Osteoblast (primary cell): ENCODE data around the gene WDR47. TPM values are rescaled to one million over a fixed set of nuclear protein-coding genes. Genes with fewer than 3 reads are reported as not detected.
"Not testable (repeated sequence)": the region's sequence is repeated elsewhere in the genome, so short reads cannot be mapped to it uniquely, and the experiment has no call there.

Experiments used
- DNase-seq: peaks from one replicate; pipeline ENCODE4 v3.0.0; 2011; ENCODE audit warnings: low spot score, mixed read lengths; ENCODE audit not compliant: insufficient read length; ENCODE audit errors: missing footprints
- H2AFZ ChIP-seq: 2 replicates; pipeline ENCODE4 v1.6.0; 2011; ENCODE audit warnings: mild to moderate bottlenecking, low read length
- H3K27ac ChIP-seq: 2 replicates; pipeline ENCODE4 v1.5.1; 2011; ENCODE audit warnings: mild to moderate bottlenecking, low read depth, low read length, moderate library complexity
- H3K27me3 ChIP-seq: 2 replicates; pipeline ENCODE4 v1.6.0; 2012; ENCODE audit warnings: mild to moderate bottlenecking, control low read depth, inconsistent platforms, low read length, moderate library complexity; ENCODE audit not compliant: insufficient read depth
- H3K36me3 ChIP-seq: 2 replicates; pipeline ENCODE4 v1.5.1; 2011; ENCODE audit warnings: mild to moderate bottlenecking, low read length, control low read depth, moderate library complexity; ENCODE audit not compliant: insufficient read depth
- H3K4me1 ChIP-seq: 2 replicates; pipeline ENCODE4 v1.5.1; 2011; ENCODE audit warnings: mild to moderate bottlenecking, low read length, control low read depth, moderate library complexity; ENCODE audit not compliant: insufficient read depth
- H3K4me2 ChIP-seq: 2 replicates; pipeline ENCODE4 v1.6.0; 2011; ENCODE audit warnings: mild to moderate bottlenecking, low read length; ENCODE audit not compliant: insufficient read depth
- H3K4me3 ChIP-seq: fragments of 200-600 bp; sonication (generic); 3 replicates; pipeline ENCODE4 v1.5.1; 2012; ENCODE audit warnings: mild to moderate bottlenecking, low read length, inconsistent platforms; ENCODE audit not compliant: insufficient read depth
- H3K79me2 ChIP-seq: 2 replicates; pipeline ENCODE4 v1.6.0; 2012; ENCODE audit warnings: mild to moderate bottlenecking, low read length, control low read depth, inconsistent platforms; ENCODE audit not compliant: insufficient read depth
- H3K9me3 ChIP-seq: 2 replicates; pipeline ENCODE4 v1.5.1; 2011; ENCODE audit warnings: low read depth, low read length, control low read depth
- H4K20me1 ChIP-seq: 2 replicates; pipeline ENCODE4 v1.6.0; 2012; ENCODE audit warnings: mild to moderate bottlenecking, low read length, control low read depth; ENCODE audit not compliant: insufficient read depth
- total RNA-seq: library from RNA; depleted of rRNA; stranded (reverse); fragments of >200 nt; gene quantifications from 2 replicates; pipeline ENCODE4 v1.2.3, GENCODE V29; 2012
- TF ChIP-seq, protein P1 (sequence below): IDR thresholded peaks from 2 replicates; pipeline ENCODE4 v1.5.1; 2011; ENCODE audit warnings: mild to moderate bottlenecking, low read depth, low read length, moderate library complexity; ENCODE audit errors: extremely low read depth

Gene WDR47
- total RNA-seq, 1 donor: 20.6 TPM

DNA sequence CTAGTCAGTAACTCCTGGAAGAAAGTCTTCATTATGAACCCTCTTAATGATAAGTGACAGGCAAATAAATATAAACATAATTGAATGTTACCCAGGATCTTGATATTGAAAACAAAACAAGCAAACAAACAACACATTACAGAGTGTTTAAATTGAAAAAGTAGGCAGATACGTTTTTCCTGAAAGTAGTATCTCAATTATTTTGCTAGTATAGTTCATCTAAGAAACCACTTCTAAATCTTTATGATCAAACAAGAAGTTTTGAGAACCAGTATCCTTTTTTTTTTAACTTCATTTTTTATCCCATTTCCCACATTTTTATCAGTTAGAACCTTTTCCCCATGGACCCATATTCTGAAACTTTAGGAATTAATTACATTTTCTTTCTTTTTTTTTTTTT, 3.7 kb upstream of the WDR47 start:
- Histone ChIP-seq H3K79me2 (peaks cover 8% of the 10 kb centered on the region), H3K4me2 (no peak overlapping the region), H3K27ac (no peak overlapping the region), H2AFZ (no peak overlapping the region), H4K20me1 (no peaks in the 10 kb centered on the region), H3K9me3 (no peaks in the 10 kb centered on the region), H3K36me3 (no peaks in the 10 kb centered on the region), H3K4me1 (no peaks in the 10 kb centered on the region), H3K4me3 (no peak overlapping the region), H3K27me3 (no peaks in the 10 kb centered on the region)
- DNase-seq: no peak
- TF ChIP-seq, protein P1, sequence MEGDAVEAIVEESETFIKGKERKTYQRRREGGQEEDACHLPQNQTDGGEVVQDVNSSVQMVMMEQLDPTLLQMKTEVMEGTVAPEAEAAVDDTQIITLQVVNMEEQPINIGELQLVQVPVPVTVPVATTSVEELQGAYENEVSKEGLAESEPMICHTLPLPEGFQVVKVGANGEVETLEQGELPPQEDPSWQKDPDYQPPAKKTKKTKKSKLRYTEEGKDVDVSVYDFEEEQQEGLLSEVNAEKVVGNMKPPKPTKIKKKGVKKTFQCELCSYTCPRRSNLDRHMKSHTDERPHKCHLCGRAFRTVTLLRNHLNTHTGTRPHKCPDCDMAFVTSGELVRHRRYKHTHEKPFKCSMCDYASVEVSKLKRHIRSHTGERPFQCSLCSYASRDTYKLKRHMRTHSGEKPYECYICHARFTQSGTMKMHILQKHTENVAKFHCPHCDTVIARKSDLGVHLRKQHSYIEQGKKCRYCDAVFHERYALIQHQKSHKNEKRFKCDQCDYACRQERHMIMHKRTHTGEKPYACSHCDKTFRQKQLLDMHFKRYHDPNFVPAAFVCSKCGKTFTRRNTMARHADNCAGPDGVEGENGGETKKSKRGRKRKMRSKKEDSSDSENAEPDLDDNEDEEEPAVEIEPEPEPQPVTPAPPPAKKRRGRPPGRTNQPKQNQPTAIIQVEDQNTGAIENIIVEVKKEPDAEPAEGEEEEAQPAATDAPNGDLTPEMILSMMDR: no peak

DNA sequence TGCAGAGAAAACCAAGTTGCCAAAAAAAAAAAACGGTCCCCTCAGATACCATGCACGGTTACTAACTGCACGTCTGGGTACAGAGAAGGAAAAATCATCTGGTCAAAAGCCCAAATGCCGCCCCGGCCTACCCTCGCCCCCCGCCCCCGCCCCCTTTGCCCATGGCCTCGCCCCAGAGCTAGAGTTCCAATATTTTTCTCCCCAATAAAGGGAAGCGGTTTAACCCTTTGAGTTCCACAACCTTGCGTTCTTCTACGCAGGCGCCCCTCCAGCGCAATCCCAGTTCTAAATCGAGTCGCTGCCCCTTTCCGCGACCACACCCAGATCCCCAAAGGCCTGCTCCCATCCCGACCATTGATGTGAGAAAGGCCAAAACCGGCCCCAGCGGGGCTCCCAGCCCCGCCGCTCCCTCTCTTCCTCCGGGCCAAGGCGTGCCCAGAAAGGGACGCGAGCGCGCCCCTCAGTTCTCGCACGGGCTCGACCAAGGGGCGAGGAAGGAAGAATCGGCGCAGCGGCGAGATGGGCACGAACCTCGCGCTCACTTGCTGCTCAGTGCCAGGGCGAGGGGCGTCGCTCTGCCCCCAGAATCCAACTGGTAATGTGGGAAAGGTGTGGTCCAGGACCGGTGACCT, 797 bp downstream of the WDR47 start:
- Histone ChIP-seq H3K79me2 (peaks cover 38% of the 10 kb centered on the region), H3K27ac (peak overlapping the region; percentile 61), H3K36me3 (no peaks in the 10 kb centered on the region), H2AFZ (peak overlapping the region; percentile 96), H3K4me1 (peaks cover 4% of the 10 kb centered on the region), H3K4me3 (peak overlapping the region; percentile 98), H4K20me1 (peaks cover 4% of the 10 kb centered on the region), H3K27me3 (no peaks in the 10 kb centered on the region), H3K4me2 (peak overlapping the region; percentile 64), H3K9me3 (no peaks in the 10 kb centered on the region)
- peak; percentile 90 for DNase-seq
- TF ChIP-seq, protein P1: no peak

DNA sequence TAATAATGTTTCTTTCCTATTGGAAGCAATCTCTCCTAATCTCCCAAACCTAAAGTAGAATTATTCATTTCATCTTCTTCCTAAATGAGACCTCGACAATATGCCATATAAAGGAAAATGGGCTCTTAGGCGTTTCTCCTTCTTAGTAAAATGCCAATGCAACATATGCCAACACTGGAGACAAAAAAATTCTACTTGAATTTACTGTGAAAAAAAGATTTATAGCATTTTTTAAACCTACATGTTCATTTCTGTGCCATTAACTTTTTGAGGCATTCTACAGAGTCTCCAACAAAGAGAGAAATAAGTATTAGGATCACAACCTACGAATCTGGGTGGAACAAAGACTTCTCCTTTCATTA, 1.3 kb downstream of the WDR47 start:
- Histone ChIP-seq H4K20me1 (peaks cover 4% of the 10 kb centered on the region), H3K4me1 (peaks cover 4% of the 10 kb centered on the region), H3K4me3 (peak overlapping the region; percentile 98), H3K79me2 (peaks cover 43% of the 10 kb centered on the region), H2AFZ (peak overlapping the region; percentile 0), H3K36me3 (no peaks in the 10 kb centered on the region), H3K27me3 (no peaks in the 10 kb centered on the region), H3K4me2 (peak overlapping the region; percentile 64), H3K27ac (peak overlapping the region; percentile 32), H3K9me3 (no peaks in the 10 kb centered on the region)
- peak; percentile 66 for DNase-seq
- TF ChIP-seq, protein P1: no peak

DNA sequence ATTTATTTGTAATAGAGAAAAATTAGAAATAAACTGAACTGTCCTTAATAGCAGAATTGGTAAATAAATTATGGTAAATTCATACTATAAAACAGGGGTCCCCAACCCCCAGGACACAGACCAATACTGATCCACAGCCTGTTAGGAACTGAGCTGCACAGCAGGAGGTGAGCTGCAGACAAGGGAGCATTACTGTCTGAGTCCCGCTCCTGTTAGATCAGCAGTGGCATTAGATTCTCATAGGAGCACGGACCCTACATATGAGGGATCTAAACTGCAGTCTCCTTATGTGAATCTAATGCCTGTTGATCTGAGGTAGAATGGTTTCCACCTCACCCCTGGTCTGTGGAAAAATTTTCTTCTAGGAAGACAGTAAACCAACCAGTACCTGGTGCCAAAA, 7.5 kb downstream of the WDR47 start:
- Histone ChIP-seq H3K4me2 (no peak overlapping the region), H3K4me1 (no peaks in the 10 kb centered on the region), H3K4me3 (no peak overlapping the region), H3K9me3 (no peaks in the 10 kb centered on the region), H3K79me2 (peaks cover 53% of the 10 kb centered on the region), H2AFZ (no peak overlapping the region), H3K36me3 (no peaks in the 10 kb centered on the region), H4K20me1 (peaks cover 3% of the 10 kb centered on the region), H3K27ac (no peak overlapping the region), H3K27me3 (no peaks in the 10 kb centered on the region)
- no peak for DNase-seq
- TF ChIP-seq, protein P1: no peak

DNA sequence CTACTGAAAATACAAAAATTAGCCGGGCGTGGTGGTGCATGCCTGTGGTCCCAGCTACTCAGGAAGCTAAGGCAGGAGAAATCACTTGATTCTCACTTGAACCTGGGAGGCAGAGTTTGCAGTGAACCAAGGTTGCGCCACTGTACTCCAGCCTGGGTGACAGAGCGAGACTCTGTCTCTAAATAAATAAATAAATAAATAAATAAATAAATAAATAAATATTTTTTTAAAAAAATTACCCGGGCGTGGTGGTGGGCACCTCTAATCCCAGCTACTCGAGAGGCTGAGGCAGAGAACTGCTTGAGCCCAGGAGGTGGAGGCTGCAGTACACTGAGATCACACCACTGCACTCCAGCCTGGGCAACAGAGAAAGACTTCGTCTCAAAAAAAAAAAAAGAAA, 12.4 kb downstream of the WDR47 start:
- not testable (repeated sequence) for H4K20me1 ChIP-seq, H3K27ac ChIP-seq, DNase-seq, H3K4me2 ChIP-seq, H3K4me3 ChIP-seq, H3K9me3 ChIP-seq, H3K27me3 ChIP-seq, H3K4me1 ChIP-seq, H2AFZ ChIP-seq, H3K36me3 ChIP-seq
- peaks cover 43% of the 10 kb centered on the region for H3K79me2 ChIP-seq
